HS-5 (cell line): ENCODE data around the gene MAP3K10.
"Not testable (repeated sequence)": the region's sequence is repeated elsewhere in the genome, so short reads cannot be mapped to it uniquely, and the experiment has no call there.

Experiments used
- DNase-seq: peaks from one replicate; pipeline ENCODE4 v3.0.0-alpha.2; 2012; ENCODE audit warnings: low read depth

The MAP3K10 gene

GRCh38 chr19:40217027-40217810 lies 26.0 kb downstream of the MAP3K10 start:
- DNase-seq, result no peak

- DNase-seq, result no peak
Measured at GRCh38 chr19:40217934-40218890, 27.0 kb downstream of the MAP3K10 start, which contains the start of gene TTC9B. Gene TTC9B (minus strand): TSS chr19:40218384. CDS start chr19:40218381, 3 bp downstream.

GRCh38 chr19:40219029-40219428 lies 27.8 kb downstream of the MAP3K10 start:
- not testable (repeated sequence) for DNase-seq

GRCh38 chr19:40219721-40220276 lies 28.6 kb downstream of the MAP3K10 start:
- DNase-seq, result peak; percentile 87

- no peak for DNase-seq
Measured at GRCh38 chr19:40220674-40221073, 29.4 kb downstream of the MAP3K10 start.

- peak; percentile 59 for DNase-seq
Measured at GRCh38 chr19:40221858-40222619, 30.8 kb downstream of the MAP3K10 start.

GRCh38 chr19:40223135-40223822 lies 32.1 kb downstream of the MAP3K10 start:
- no peak for DNase-seq

- no peak for DNase-seq
Measured at GRCh38 chr19:40224342-40225150, 33.3 kb downstream of the MAP3K10 start.

GRCh38 chr19:40225440-40226305 lies 34.4 kb downstream of the MAP3K10 start:
- DNase-seq, result no peak

GRCh38 chr19:40228346-40228745 lies 37.1 kb downstream of the MAP3K10 start:
- no peak for DNase-seq

GRCh38 chr19:40228863-40229262 lies 37.6 kb downstream of the MAP3K10 start:
- no peak for DNase-seq

- peak; percentile 19 for DNase-seq
Measured at GRCh38 chr19:40229484-40229883, 38.3 kb downstream of the MAP3K10 start.

GRCh38 chr19:40229926-40230417 lies 38.7 kb downstream of the MAP3K10 start:
- no peak for DNase-seq

GRCh38 chr19:40231057-40231456 lies 39.8 kb downstream of the MAP3K10 start:
- DNase-seq, result no peak

- DNase-seq, result no peak
Measured at GRCh38 chr19:40231544-40232424, 40.6 kb downstream of the MAP3K10 start.

- DNase-seq, result no peak
Measured at GRCh38 chr19:40232479-40232878, 41.3 kb downstream of the MAP3K10 start.

- no peak for DNase-seq
Measured at GRCh38 chr19:40232949-40233810, 42.0 kb downstream of the MAP3K10 start.
